Neuron (in vitro differentiated cells): Measurements from ENCODE around the gene HS6ST2.

ENCODE experiments used
- H2AFZ ChIP-seq: one replicate; pipeline ENCODE4 v1.6.1; 2013; ENCODE audit warnings: low read depth, mild to moderate bottlenecking, inconsistent platforms, low read length, moderate library complexity
- H3K27me3 ChIP-seq: one replicate; pipeline ENCODE4 v1.6.1; 2013; ENCODE audit warnings: low read length; ENCODE audit not compliant: insufficient read depth
- H3K36me3 ChIP-seq: one replicate; pipeline ENCODE4 v1.6.1; 2013; ENCODE audit warnings: low read length; ENCODE audit not compliant: insufficient read depth
- H3K4me1 ChIP-seq: one replicate; pipeline ENCODE4 v1.6.1; 2013; ENCODE audit warnings: low read length; ENCODE audit not compliant: insufficient read depth
- H3K4me3 ChIP-seq: 2 replicates; pipeline ENCODE4 v1.5.1; 2013; ENCODE audit warnings: mild to moderate bottlenecking, low read length, moderate library complexity
- H3K9me3 ChIP-seq: one replicate; pipeline ENCODE4 v1.6.1; 2013; ENCODE audit warnings: low read length

Gene HS6ST2

DNA sequence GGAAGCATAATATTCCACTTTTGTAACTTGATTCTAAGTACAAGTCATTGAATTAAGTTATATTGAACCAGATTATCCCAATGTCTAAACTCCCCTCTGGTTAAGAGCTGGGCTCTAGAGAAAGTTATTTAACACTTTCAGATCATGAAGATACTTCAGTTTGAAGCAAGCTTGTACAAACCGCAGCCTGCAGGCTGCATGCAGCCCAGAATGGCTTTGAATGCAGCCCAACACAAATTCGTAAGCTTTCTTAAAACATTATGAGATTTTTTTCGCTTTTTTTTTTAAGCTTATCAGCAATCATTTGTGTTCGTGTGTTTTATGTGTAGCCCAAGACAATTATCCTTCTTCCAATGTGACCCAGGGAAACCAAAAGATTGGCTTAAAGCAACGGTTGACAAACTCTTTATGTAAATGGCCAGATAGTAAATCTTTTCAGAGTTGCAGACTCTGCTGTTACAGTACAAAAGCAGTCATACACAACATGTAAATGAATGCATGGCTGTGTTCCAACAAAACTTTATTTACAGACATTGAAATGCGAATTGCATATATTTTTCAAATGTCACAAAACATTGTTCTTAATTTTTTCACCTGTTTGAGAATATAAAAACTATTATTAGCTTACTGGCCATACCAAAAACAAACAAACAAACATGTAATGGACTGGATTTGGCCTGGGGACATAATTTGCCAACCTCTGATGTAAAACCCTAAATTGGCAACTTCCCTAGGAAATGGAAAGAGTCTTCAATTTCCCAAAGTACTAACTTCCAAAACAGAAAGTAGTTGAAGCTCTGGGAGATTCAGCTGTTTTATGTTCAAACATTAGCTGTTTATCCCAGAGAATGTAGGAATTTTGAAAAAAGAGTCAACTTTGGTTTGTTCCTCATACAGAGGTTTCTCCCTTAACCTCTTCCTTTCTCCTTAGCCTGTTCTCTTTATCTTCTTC lies 268.5 kb downstream of the HS6ST2 start:
- Histone ChIP-seq H3K36me3 (no peaks in the 10 kb centered on the region), H3K4me1 (no peaks in the 10 kb centered on the region), H3K9me3 (no peaks in the 10 kb centered on the region), H2AFZ (no peak overlapping the region), H3K27me3 (no peaks in the 10 kb centered on the region), H3K4me3 (no peak overlapping the region)

DNA sequence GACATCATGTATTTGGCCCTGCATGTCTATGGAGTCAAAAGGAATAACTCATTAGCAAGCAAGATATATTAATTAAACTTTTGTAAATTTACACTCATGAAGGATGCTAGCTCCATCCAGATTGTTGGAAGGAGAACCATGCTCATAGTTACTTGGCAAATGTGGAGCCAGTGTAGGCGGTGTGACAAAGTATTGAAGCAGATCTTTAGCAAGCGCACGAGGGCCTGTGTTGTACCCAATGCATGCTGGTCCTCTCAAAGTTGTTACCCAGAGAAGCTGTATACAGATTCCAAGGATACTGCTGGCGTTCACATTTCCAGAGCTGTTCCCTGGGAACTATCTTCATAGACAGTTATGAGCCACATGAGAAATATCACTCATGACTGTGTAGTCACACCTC lies 273.2 kb downstream of the HS6ST2 start:
- H3K4me3 ChIP-seq = no peak overlapping the region
- H3K27me3 ChIP-seq = no peaks in the 10 kb centered on the region
- H3K4me1 ChIP-seq = no peaks in the 10 kb centered on the region
- no peak overlapping the region for H2AFZ ChIP-seq
- H3K9me3 ChIP-seq = no peaks in the 10 kb centered on the region
- H3K36me3 ChIP-seq = no peaks in the 10 kb centered on the region

DNA sequence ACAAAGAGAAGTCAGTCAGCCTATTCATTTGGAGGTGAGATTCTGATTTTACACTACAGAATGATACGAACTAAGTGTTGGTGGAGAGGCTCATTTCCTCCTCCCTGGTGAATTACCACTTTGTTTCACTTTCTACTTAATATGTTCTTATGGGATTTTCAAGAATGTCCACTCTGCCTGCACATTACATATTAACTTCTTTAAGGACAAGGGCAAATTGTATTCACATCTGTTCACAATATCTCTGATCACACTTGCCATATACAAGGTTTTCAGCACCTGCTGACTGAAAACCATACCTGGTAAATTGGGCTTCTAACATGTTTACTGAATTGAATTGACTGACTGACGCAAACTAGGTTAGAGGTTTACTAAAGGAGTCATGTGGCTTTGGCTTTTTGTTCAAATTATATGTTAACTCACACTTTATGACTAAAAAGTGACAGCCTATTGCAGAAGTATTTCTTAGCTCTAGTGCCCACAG lies 281.2 kb downstream of the HS6ST2 start:
- Histone ChIP-seq H3K9me3 (no peaks in the 10 kb centered on the region), H3K4me3 (no peak overlapping the region), H3K36me3 (no peaks in the 10 kb centered on the region), H2AFZ (no peak overlapping the region), H3K27me3 (peaks cover 4% of the 10 kb centered on the region), H3K4me1 (no peaks in the 10 kb centered on the region)

DNA sequence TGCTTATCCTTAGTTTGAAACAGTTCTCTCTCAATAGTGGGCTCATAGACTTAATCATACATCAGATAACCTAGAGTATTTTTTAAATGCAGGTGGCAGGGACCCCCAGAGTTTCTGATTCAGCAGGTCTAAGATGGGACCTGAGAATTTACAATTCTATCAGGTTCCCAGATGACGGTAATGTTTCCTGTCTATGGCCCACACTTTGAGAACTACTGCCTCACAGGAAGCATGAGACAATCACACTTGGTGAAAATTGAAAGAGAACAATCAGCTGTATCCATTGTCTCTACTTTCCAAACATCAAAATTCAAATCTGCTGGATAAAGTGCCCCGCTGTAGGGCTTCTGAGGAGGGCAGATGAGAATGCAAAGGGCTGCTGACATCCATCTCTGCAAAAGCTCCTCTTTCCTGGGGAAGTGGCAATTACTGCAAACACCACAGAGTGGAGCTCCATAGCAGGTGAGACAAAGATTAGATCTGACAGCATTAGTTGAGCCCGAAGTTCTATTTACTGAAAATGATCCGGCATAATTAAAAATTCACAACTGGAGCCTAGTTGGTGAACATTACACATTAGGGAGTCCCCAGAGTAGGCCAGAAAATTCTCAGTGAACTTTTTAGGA lies 281.8 kb downstream of the HS6ST2 start:
- no peak overlapping the region for H2AFZ ChIP-seq
- H3K27me3 ChIP-seq = peaks cover 4% of the 10 kb centered on the region
- H3K36me3 ChIP-seq = no peaks in the 10 kb centered on the region
- H3K4me1 ChIP-seq = no peaks in the 10 kb centered on the region
- no peak overlapping the region for H3K4me3 ChIP-seq
- H3K9me3 ChIP-seq = no peaks in the 10 kb centered on the region

DNA sequence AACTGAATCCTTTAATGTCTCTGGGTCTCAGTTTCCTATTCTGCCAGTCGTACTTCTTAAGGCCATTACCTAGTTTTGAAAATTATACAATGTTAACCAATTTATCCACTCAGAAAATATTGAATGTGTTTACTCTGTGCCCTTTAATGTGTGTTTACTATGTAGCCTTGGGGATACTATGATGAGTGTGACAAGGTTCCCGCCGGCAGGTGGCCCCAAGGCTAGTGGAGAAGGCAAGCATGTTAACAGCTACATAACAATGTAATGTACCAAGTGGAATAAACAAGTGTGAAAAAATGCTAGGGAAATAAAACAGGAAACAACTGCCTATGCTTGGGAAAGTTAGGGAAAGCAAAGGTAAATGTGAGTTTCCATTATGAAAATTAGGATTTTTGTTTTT lies 282.3 kb downstream of the HS6ST2 start:
- Histone ChIP-seq H3K27me3 (peaks cover 4% of the 10 kb centered on the region), H3K4me1 (no peaks in the 10 kb centered on the region), H3K9me3 (no peaks in the 10 kb centered on the region), H3K4me3 (no peak overlapping the region), H2AFZ (no peak overlapping the region), H3K36me3 (no peaks in the 10 kb centered on the region)

DNA sequence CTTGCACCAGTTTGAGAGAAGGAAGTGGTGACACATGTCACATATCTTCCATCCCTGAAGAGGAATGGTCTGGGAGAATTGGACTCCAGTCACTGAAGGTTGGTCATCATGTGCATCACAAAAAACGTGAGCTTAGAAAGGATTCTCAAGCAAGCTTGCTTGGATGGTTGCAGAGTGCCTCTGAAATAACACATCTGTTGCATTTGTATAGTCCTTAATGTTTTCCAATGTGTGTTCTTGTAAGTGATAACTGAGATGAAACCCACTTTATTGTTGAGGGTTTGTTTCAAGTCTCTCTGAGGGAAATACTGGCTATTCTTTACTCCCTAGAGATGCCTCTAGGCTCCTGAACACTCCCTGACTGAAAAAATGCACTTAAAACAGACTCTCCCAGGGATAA lies 285.1 kb downstream of the HS6ST2 start:
- peaks cover 4% of the 10 kb centered on the region for H3K27me3 ChIP-seq
- H3K4me3 ChIP-seq = no peak overlapping the region
- H3K36me3 ChIP-seq = no peaks in the 10 kb centered on the region
- peaks cover 3% of the 10 kb centered on the region for H3K4me1 ChIP-seq
- H3K9me3 ChIP-seq = no peaks in the 10 kb centered on the region
- no peak overlapping the region for H2AFZ ChIP-seq

DNA sequence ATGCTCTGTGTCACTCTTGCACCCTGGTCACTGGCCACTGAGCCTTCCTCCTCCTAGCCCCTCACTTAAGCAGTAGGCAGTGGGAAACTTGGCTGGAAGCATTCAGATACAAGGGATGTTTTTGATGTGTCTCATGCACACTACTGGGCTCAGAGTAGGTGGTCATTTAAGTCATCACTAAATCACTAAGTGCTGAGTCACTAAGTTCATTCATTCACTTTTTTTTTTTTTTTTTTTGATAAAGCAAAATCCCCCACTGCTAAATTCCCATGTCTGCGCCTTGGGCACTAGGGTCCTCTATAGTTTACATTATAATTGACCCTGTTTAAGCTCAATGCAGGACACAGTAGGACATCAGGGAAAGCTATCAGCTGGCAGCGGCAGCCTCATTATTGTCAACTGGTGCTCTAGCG lies 287.2 kb downstream of the HS6ST2 start:
- no peak overlapping the region for H3K4me3 ChIP-seq
- peaks cover 3% of the 10 kb centered on the region for H3K4me1 ChIP-seq
- no peaks in the 10 kb centered on the region for H3K9me3 ChIP-seq
- no peaks in the 10 kb centered on the region for H3K36me3 ChIP-seq
- H2AFZ ChIP-seq = no peak overlapping the region
- peaks cover 4% of the 10 kb centered on the region for H3K27me3 ChIP-seq

DNA sequence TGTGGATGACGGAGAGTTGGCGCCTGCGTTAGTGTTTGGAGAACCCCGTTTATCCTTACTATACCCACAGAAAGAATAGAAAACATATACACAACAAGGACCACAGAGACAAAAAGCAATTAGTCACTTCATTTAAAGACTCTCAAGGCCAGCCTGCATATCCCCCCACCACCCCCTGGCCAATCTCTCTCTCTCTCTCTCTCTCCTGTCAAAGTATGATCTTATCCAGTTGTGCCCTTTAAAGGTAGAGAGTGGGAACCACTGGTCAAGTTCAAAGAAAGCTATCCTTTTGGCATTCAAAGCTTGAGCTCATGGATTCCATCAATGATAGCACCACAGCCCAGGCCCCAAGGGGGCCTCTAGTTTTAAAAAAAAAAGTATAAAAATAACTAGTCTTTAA lies 289.3 kb downstream of the HS6ST2 start:
- Histone ChIP-seq H2AFZ (no peak overlapping the region), H3K36me3 (no peaks in the 10 kb centered on the region), H3K4me1 (peaks cover 3% of the 10 kb centered on the region), H3K27me3 (no peaks in the 10 kb centered on the region), H3K4me3 (no peak overlapping the region), H3K9me3 (no peaks in the 10 kb centered on the region)

DNA sequence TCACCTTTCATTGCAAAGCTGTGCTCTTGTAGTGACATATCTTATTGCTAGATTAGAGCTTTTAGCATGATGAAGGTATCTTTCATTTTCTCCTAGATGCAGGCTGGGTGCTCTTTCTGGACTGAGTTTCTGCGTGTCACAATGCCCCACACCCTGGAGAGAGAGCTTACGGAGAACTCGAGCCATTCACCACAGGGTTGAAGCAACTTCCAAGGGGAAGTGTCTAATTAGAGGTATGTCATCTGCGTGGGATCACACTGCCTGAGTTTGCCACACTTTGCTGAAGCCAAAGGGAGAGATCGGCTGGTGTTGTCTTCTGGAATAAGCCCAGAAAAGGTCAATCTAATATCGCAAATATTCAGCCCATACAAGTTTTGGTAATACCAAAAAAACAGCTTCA lies 290.3 kb downstream of the HS6ST2 start:
- Histone ChIP-seq H3K4me3 (no peak overlapping the region), H3K36me3 (no peaks in the 10 kb centered on the region), H3K27me3 (no peaks in the 10 kb centered on the region), H3K4me1 (peaks cover 3% of the 10 kb centered on the region), H3K9me3 (no peaks in the 10 kb centered on the region), H2AFZ (no peak overlapping the region)

DNA sequence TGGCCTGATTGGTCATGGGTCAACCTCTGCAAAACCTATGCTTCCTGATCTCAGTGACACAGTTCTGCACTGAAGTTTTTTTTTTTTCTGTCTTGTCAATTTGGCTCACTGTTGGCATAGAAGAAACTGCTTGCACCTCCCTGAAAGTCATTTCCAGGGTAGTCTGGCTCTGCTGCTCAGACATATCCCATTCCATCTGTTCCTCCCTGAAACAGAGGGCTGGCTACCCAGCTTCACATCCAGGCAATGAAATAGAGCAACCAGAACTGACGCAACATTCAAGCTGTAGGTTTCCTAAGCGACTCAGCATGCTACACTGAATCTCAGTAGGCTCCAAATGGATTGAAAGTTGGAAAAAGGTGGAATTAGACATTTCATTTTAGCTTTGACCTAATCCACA lies 292.8 kb downstream of the HS6ST2 start:
- H3K36me3 ChIP-seq = no peaks in the 10 kb centered on the region
- no peak overlapping the region for H3K4me3 ChIP-seq
- H3K27me3 ChIP-seq = no peaks in the 10 kb centered on the region
- H3K4me1 ChIP-seq = peaks cover 3% of the 10 kb centered on the region
- H2AFZ ChIP-seq = no peak overlapping the region
- H3K9me3 ChIP-seq = no peaks in the 10 kb centered on the region

DNA sequence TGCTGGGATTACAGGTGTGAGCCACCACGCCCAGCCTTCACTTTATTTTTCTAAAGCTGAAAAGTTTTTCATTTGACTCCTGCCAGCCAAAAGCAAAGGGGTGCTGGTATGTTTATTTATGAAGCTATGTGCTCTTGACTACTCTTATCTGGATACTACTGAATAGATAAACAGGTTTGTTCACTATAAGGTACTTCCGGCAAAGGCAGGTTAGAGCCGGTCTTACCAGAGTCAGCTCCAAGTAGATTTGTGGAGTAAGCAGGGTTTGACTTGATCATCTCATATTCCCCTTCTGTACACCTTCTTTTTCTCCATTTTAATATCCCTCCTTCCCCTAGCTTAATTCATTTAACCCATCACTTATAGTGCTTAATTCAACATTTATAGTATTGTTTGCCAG lies 294.2 kb downstream of the HS6ST2 start:
- H3K4me3 ChIP-seq = no peak overlapping the region
- peaks cover 2% of the 10 kb centered on the region for H3K4me1 ChIP-seq
- H3K9me3 ChIP-seq = no peaks in the 10 kb centered on the region
- no peaks in the 10 kb centered on the region for H3K27me3 ChIP-seq
- H3K36me3 ChIP-seq = no peaks in the 10 kb centered on the region
- H2AFZ ChIP-seq = no peak overlapping the region

DNA sequence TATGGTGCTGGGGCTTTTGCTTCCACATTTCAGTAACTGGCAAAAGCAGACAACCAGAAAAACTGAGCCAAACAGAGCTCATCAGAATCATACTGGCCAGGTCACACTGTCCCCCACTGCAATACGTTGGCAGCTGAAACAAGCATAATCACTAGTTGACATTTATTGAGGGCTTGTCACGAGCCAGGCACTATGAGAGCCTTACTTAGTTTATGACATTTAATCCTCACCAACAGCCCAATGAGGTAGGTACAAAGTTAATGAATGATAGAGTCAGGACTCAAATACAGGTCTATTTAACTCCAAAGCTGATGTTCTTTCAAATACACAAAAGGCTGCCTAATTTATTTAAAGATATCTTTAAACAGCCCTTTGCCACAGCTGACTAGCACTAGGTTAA lies 295.6 kb downstream of the HS6ST2 start:
- no peak overlapping the region for H3K4me3 ChIP-seq
- no peaks in the 10 kb centered on the region for H3K27me3 ChIP-seq
- no peaks in the 10 kb centered on the region for H3K36me3 ChIP-seq
- no peaks in the 10 kb centered on the region for H3K9me3 ChIP-seq
- H3K4me1 ChIP-seq = no peaks in the 10 kb centered on the region
- H2AFZ ChIP-seq = no peak overlapping the region

DNA sequence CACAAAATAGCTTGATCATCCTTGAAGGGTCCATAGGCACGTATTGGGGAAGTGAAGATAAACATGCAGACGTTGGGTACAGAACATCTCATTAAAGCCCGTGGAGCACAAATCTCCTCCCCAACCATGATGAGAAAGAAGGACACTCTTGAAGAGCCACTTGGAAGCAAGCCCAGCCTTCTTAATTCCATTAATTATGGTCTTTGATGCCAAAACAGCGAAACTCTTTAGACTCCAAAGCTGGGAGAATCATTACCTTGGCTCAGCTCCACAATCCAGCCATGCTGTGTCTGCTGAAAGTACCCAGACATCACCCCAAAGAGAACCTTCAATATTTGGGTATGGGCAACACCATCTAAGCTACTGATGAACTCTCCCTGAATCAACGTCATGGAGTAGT lies 300.6 kb downstream of the HS6ST2 start:
- Histone ChIP-seq H3K27me3 (no peaks in the 10 kb centered on the region), H3K4me1 (no peaks in the 10 kb centered on the region), H3K4me3 (no peak overlapping the region), H3K36me3 (no peaks in the 10 kb centered on the region), H3K9me3 (no peaks in the 10 kb centered on the region), H2AFZ (no peak overlapping the region)
